Measurements from ENCODE around the gene AOAH. TPM values are rescaled to one million over a fixed set of nuclear protein-coding genes. Genes with fewer than 3 reads are reported as not detected.

AOAH gene
- total RNA-seq, 4 donors from 2014 or later = 0.68 to 12.0 (median 4.8) TPM

- TF ChIP-seq POLR2A (IDR thresholded peaks at IDR 0.05) = no peak
- TF ChIP-seq CTCF (IDR thresholded peaks at IDR 0.05) = no peak
- 60 to 91% methylated on average over 2 of the region's 2 CpGs for WGBS, 2 donors
- no peaks in the 10 kb centered on the region for H3K9me3 ChIP-seq
- no peak overlapping the region for H3K4me3 ChIP-seq
- H3K27me3 ChIP-seq = no peaks in the 10 kb centered on the region
- intact Hi-C loops (cut with DNase I) = no loop called here
- H3K27ac ChIP-seq = no peak overlapping the region
- DNase-seq = no peak
- peaks cover 0 to 35% (median 10%) of the 10 kb centered on the region in 3 donors for H3K4me1 ChIP-seq
- no peaks in the 10 kb centered on the region for H3K36me3 ChIP-seq
These were observed 159.8 kb downstream of the AOAH start for GRCh38 chr7:36564489-36564888.

GRCh38 chr7:36563706-36564327 is 160.5 kb downstream of the AOAH start:
- 4 to 19% methylated on average over 1 of the region's 1 CpG for WGBS, 2 donors
- intact Hi-C loops (cut with DNase I) = no loop called here
- Histone ChIP-seq H3K36me3 (no peaks in the 10 kb centered on the region), H3K4me1 (peaks cover 0 to 35% (median 10%) of the 10 kb centered on the region in 3 donors), H3K27ac (no peak overlapping the region), H3K4me3 (no peak overlapping the region), H3K9me3 (no peaks in the 10 kb centered on the region), H3K27me3 (no peaks in the 10 kb centered on the region)
- TF ChIP-seq CTCF (IDR thresholded peaks at IDR 0.05) (no peak), POLR2A (IDR thresholded peaks at IDR 0.05) (no peak)
- no peak for DNase-seq

- TF ChIP-seq POLR2A (IDR thresholded peaks at IDR 0.05) (no peak), CTCF (IDR thresholded peaks at IDR 0.05) (no peak)
- Histone ChIP-seq H3K4me3 (no peak overlapping the region), H3K27me3 (no peaks in the 10 kb centered on the region), H3K27ac (no peak overlapping the region), H3K4me1 (peaks cover 0 to 32% (median 10%) of the 10 kb centered on the region in 3 donors), H3K36me3 (no peaks in the 10 kb centered on the region), H3K9me3 (no peaks in the 10 kb centered on the region)
- DNase-seq = no peak
- WGBS, 2 donors = 80 to 84% methylated on average over 2 of the region's 2 CpGs
- intact Hi-C loops (cut with DNase I) = no loop called here
These were observed 162.2 kb downstream of the AOAH start for GRCh38 chr7:36562121-36562520.

GRCh38 chr7:36549029-36549428 is 175.3 kb downstream of the AOAH start:
- Histone ChIP-seq H3K27ac (no peak overlapping the region), H3K9me3 (no peaks in the 10 kb centered on the region), H3K27me3 (no peaks in the 10 kb centered on the region), H3K36me3 (no peaks in the 10 kb centered on the region), H3K4me3 (no peak overlapping the region), H3K4me1 (peaks cover 0 to 25% (median 0%) of the 10 kb centered on the region in 3 donors)
- no peak for TF ChIP-seq POLR2A (IDR thresholded peaks at IDR 0.05)
- no peak for TF ChIP-seq CTCF (IDR thresholded peaks at IDR 0.05)
- WGBS, 2 donors = 79 to 80% methylated on average over 2 of the region's 2 CpGs
- no peak for DNase-seq
- intact Hi-C loops (cut with DNase I) = no loop called here

GRCh38 chr7:36547416-36547815 is 176.9 kb downstream of the AOAH start:
- Histone ChIP-seq H3K9me3 (no peaks in the 10 kb centered on the region), H3K27ac (no peak overlapping the region), H3K27me3 (no peaks in the 10 kb centered on the region), H3K4me3 (no peak overlapping the region), H3K4me1 (peaks cover 0 to 25% (median 0%) of the 10 kb centered on the region in 3 donors), H3K36me3 (no peaks in the 10 kb centered on the region)
- intact Hi-C loops (cut with DNase I) = no loop called here
- 22 to 26% methylated on average over 3 to 5 of the region's 5 CpGs for whole genome bisulfite sequencing, 2 donors
- DNase-seq = no peak
- TF ChIP-seq POLR2A (IDR thresholded peaks at IDR 0.05) (no peak), CTCF (IDR thresholded peaks at IDR 0.05) (no peak)

Measured in esophagus squamous epithelium (tissue), 5 donors.